ENCODE data around the gene DTNB.

DTNB gene

DNA sequence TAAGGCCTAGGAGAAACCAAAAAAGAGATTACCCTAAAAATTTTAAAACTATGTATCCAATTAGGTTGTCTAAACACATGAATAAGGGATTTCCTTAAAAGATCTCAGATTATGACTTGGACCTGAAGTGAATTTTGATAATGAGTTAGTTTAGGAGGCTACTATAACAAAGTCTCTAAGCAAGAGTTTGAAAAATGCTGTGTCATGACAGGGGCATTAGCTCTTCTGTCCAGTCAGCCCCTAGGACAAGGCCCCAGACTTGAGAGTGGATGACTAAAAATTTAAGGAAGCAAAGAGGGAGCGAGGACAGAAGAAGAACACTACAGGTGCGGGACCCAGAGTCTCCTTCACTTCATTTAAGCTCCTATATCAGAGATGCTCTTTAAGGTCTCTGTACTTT is 135.9 kb downstream of the DTNB start:
- no peak for TF ChIP-seq SIN3A (IDR thresholded peaks at IDR 0.05; ENCODE audit: borderline replicate concordance, insufficient read depth, low read length)
- TF ChIP-seq REST (IDR thresholded peaks at IDR 0.05; ENCODE audit: insufficient read depth in 1 of 2, low read depth in 2 of 2, low read length in 2 of 2) = no peak
- no peak for TF ChIP-seq POLR2AphosphoS5 (IDR thresholded peaks at IDR 0.05; ENCODE audit: low read depth, low read length)

- TF ChIP-seq TAF1 (IDR thresholded peaks at IDR 0.05; ENCODE audit: borderline replicate concordance, insufficient read depth, low read length) = no peak
- TF ChIP-seq REST (IDR thresholded peaks at IDR 0.05; ENCODE audit: insufficient read depth in 1 of 2, low read depth in 2 of 2, low read length in 2 of 2) = no peak
- no peak for TF ChIP-seq FOXP2 (optimal IDR thresholded peaks at IDR 0.05; ENCODE audit: borderline replicate concordance, extremely low read depth, extremely low read length, insufficient read depth)
- TF ChIP-seq POLR2AphosphoS5 (IDR thresholded peaks at IDR 0.05; ENCODE audit: low read depth, low read length) = no peak
- TF ChIP-seq SIN3A (IDR thresholded peaks at IDR 0.05; ENCODE audit: borderline replicate concordance, insufficient read depth, low read length) = no peak
Measured at GRCh38 chr2:25534455-25534854, 138.9 kb downstream of the DTNB start.

- no peak for TF ChIP-seq REST (IDR thresholded peaks at IDR 0.05; ENCODE audit: insufficient read depth in 1 of 2, low read depth in 2 of 2, low read length in 2 of 2)
- no peak for TF ChIP-seq SIN3A (IDR thresholded peaks at IDR 0.05; ENCODE audit: borderline replicate concordance, insufficient read depth, low read length)
- TF ChIP-seq TAF1 (IDR thresholded peaks at IDR 0.05; ENCODE audit: borderline replicate concordance, insufficient read depth, low read length) = no peak
- TF ChIP-seq POLR2AphosphoS5 (IDR thresholded peaks at IDR 0.05; ENCODE audit: low read depth, low read length) = no peak
- no peak for TF ChIP-seq FOXP2 (optimal IDR thresholded peaks at IDR 0.05; ENCODE audit: borderline replicate concordance, extremely low read depth, extremely low read length, insufficient read depth)
Measured at GRCh38 chr2:25532521-25532920, 140.9 kb downstream of the DTNB start.

DNA sequence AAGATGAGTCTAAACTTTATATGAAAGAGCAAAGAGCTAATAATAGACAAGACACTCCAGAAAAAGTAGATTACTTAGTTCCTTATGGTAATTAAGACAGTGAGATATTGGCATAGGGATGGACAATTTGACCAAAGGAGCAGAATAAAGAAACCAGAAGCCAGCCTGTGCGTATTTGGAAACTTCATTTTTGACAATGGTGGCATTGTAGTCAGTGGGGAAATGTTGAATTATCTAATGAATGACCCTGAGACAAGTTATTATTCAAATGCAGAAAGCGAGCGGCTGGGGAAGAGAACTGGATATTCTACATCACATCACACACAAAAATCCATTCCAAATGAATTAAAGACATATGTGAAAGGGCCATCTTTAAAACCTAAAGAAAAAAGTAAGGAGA is 144.3 kb downstream of the DTNB start:
- TF ChIP-seq REST (IDR thresholded peaks at IDR 0.05; ENCODE audit: insufficient read depth in 1 of 2, low read depth in 2 of 2, low read length in 2 of 2) (no peak), SIN3A (IDR thresholded peaks at IDR 0.05; ENCODE audit: borderline replicate concordance, insufficient read depth, low read length) (no peak), POLR2AphosphoS5 (IDR thresholded peaks at IDR 0.05; ENCODE audit: low read depth, low read length) (no peak), FOXP2 (optimal IDR thresholded peaks at IDR 0.05; ENCODE audit: borderline replicate concordance, extremely low read depth, extremely low read length, insufficient read depth) (no peak)

GRCh38 chr2:25528173-25528572 is 145.2 kb downstream of the DTNB start:
- TF ChIP-seq FOXP2 (optimal IDR thresholded peaks at IDR 0.05; ENCODE audit: borderline replicate concordance, extremely low read depth, extremely low read length, insufficient read depth) (no peak), TAF1 (IDR thresholded peaks at IDR 0.05; ENCODE audit: borderline replicate concordance, insufficient read depth, low read length) (no peak), REST (IDR thresholded peaks at IDR 0.05; ENCODE audit: insufficient read depth in 1 of 2, low read depth in 2 of 2, low read length in 2 of 2) (no peak), POLR2AphosphoS5 (IDR thresholded peaks at IDR 0.05; ENCODE audit: low read depth, low read length) (no peak), SIN3A (IDR thresholded peaks at IDR 0.05; ENCODE audit: borderline replicate concordance, insufficient read depth, low read length) (no peak)

Measured in PFSK-1 (cell line).